Aorta (tissue), 5 donors: ENCODE results near the gene WBP1L. TPM values are rescaled to one million over a fixed set of nuclear protein-coding genes. Genes with fewer than 3 reads are reported as not detected.
"Not testable (repeated sequence)": the region's sequence is repeated elsewhere in the genome, so short reads cannot be mapped to it uniquely, and the experiment has no call there.

ENCODE experiments used
- ATAC-seq: fragments of 200-7000 bp; cut with Tn5 transposase; one replicate; pipeline ENCODE4 v1.9.1; 2022; ENCODE audit warnings: moderate library complexity; ENCODE audit not compliant: low FRiP score
- DNase-seq, 2 donors: peaks; one replicate each; pipeline ENCODE4 v3.0.0-alpha.2; 2020
- H3K27ac ChIP-seq, 2 donors: one replicate each; pipeline ENCODE4 v1.5.1; 2013; ENCODE audit warnings: low read length in 2 of 2, mild to moderate bottlenecking in 2 of 2, moderate library complexity in 2 of 2, control low read depth in 1 of 2, inconsistent platforms in 1 of 2, low read depth in 1 of 2
- H3K27me3 ChIP-seq, 2 donors: one replicate each; pipeline ENCODE4 v1.6.1; 2013; ENCODE audit warnings: control low read depth in 1 of 2, low read length in 1 of 2, mild to moderate bottlenecking in 1 of 2, moderate library complexity in 1 of 2; ENCODE audit not compliant: insufficient read depth in 2 of 2, control insufficient read depth in 1 of 2
- H3K36me3 ChIP-seq, 2 donors: one replicate each; pipeline ENCODE4 v1.6.1; 2013; ENCODE audit warnings: control low read depth in 1 of 2, low read length in 1 of 2, mild to moderate bottlenecking in 1 of 2; ENCODE audit not compliant: insufficient read depth in 2 of 2, control insufficient read depth in 1 of 2
- H3K4me1 ChIP-seq, 2 donors: one replicate each; pipeline ENCODE4 v1.6.1; 2013; ENCODE audit warnings: low read length in 2 of 2, control low read depth in 1 of 2, mild to moderate bottlenecking in 1 of 2, moderate library complexity in 1 of 2; ENCODE audit not compliant: insufficient read depth in 2 of 2, control insufficient read depth in 1 of 2
- H3K4me3 ChIP-seq, 2 donors: one replicate each; pipeline ENCODE4 v1.5.1; 2013; ENCODE audit warnings: low read length in 2 of 2, control low read depth in 1 of 2, mild to moderate bottlenecking in 1 of 2
- H3K9me3 ChIP-seq: one replicate; pipeline ENCODE4 v1.6.1; 2013; ENCODE audit warnings: mild to moderate bottlenecking, low read length; ENCODE audit not compliant: control insufficient read depth
- WGBS, 2 donors: extraction: QIAGEN DNeasy Blood & Tissue Kit; methylation state at CpG; one replicate each; pipeline ENCODE4 v1.1.7; 2013; 5-methylcytosine and 5-hydroxymethylcytosine counted together
- intact Hi-C, 2 donors: fragments of 100-400 bp; cut with DNase I; formaldehyde crosslinking; loops; one replicate each; pipeline versions ENCODE4 v1.14.2 to v1.15.0; 2022
- polyA plus RNA-seq, 2 donors: library from polyadenylated mRNA; stranded (reverse); fragments of 200-250 nt; gene quantifications; one replicate each; pipeline ENCODE4 v1.2.3, GENCODE V29; 2013
- total RNA-seq, 2 donors: library from RNA; stranded (reverse); fragmentation: NEBNext Ultra II Directional; extraction: Animal tissue kit (Norgen Biotek cat#: 25700); gene quantifications; one replicate each; pipeline ENCODE4 v1.2.1, GENCODE V29; 2021
- donor health status: healthy with polysubstance abuse.
- donor health status: Bipolar disorder and iron deficiency.
- donor health status: DM: no; HTN: no; CAD: no.
- donor health status: DM: no; HTN: no; CAD: no.
- donor health status: DM: yes; HTN: yes; CAD: no.

Gene WBP1L
- total and polyA plus RNA-seq, 4 donors, result 22.4 to 84.7 (median 61.4) TPM

DNA sequence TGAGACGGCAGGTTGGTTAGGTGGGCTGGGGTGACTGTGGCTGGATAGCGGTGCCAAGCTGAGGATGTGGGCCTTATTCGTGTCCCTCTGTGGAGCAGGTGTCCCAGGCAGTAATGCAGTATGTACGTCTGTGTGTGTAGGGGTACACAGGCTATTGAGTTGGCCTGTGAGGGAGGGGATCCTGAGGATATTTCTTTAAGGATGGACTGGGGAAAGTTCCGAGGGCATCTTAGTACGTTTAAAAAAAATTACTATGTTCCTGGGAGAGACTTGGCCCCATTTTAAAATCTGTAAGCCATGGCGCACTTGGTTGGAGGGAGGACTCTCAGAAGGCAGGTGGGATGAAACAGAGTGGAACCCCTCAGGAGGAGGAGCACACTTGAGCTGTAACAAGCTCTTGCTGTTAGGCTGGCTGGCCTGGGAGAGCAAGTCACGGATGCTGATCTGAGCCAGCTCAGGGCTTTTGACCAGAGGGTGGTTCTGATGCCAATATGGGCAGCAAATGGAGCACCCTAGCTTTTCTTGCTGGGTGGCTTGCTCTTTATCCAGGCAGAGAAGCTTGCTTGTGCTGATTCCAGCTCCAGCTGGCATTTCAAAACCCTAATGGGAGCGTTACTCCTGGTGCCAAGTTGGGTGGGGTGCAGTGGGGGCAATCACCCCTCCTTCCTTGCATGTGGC, 765 bp downstream of the WBP1L start:
- no peaks in the 10 kb centered on the region for H3K9me3 ChIP-seq
- WGBS, 2 donors, result 0 to 2% methylated on average over 9 of the region's 9 CpGs
- peaks cover 0 to 3% of the 10 kb centered on the region in 2 donors for H3K4me1 ChIP-seq
- ATAC-seq (peak; percentile 21), DNase-seq (no peak)
- H3K27ac ChIP-seq, result peak overlapping the region; percentile 37 to 96
- no peaks in the 10 kb centered on the region for H3K27me3 ChIP-seq
- H3K36me3 ChIP-seq, result no peaks in the 10 kb centered on the region
- intact Hi-C loops, result loop anchor here (5.0 kb wide), 1 partner anchor 33 kb away; no protein-coding TSS in a partner anchor
- peak overlapping the region; percentile 57 to 79 for H3K4me3 ChIP-seq

DNA sequence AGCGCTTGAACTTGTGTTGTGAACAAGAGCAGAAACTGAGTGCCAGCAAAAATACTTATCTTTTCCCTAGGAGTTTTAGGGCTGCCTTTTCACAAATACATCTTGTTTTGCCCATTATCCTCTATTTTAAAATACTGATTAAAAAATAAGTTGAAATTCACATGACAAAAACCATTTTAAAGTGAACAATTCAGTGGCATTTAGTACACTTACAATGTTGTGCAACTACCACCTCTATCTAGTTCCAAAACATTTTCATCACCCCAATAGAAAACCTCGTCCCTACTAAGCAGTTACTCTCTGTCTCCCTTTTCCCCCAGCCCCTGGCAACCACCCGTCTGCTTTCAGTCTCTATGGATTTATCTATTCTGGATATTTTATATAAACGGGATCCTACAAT, 1.4 kb downstream of the WBP1L start:
- Histone ChIP-seq H3K9me3 (no peaks in the 10 kb centered on the region), H3K4me1 (peaks cover 0 to 3% of the 10 kb centered on the region in 2 donors), H3K27ac (peak overlapping the region in 1 of 2 donors; percentile 37), H3K36me3 (no peaks in the 10 kb centered on the region), H3K4me3 (peak overlapping the region; percentile 57 to 79), H3K27me3 (no peaks in the 10 kb centered on the region)
- 6% methylated on average over 4 of the region's 4 CpGs for WGBS, 2 donors
- no peak for DNase-seq
- no peak for ATAC-seq
- intact Hi-C loops, result no loop called here

DNA sequence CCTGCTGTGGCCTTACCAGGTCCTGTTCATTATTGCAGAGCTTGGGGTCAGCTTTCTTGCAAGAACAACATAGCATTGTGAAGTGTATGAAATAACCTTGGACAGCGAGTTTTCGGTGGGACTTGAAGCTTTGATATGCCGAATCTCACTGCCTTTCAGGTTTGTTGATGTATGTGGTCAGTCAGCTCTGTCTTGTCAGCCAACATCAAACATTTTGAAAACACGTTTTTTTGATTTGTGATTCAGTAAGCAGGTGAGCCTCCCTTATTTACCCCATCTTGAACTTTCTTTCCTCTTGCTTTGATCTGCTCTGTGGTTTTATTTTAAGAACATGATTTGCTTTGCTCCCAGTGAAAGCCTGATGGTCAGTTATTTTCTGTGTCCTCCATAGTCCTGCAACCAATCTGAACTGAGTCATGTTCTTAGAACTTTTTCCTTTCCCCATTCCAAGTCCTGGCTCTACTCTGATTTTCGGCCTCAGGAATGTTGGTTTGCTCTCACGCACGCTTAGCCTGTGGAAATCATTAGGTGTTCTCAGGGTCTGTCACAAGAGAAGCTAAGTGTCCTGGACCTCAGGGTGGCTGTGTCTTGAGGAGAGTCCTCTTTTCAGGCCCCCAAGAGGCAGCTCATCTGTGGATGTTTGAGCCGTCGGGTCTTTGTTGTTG, 8.7 kb downstream of the WBP1L start:
- H3K9me3 ChIP-seq, result no peaks in the 10 kb centered on the region
- peak; percentile 81 for ATAC-seq
- H3K27me3 ChIP-seq, result no peaks in the 10 kb centered on the region
- peaks cover 6 to 8% of the 10 kb centered on the region in 2 donors for H3K4me1 ChIP-seq
- peak overlapping the region; percentile 92 to 98 for H3K27ac ChIP-seq
- H3K36me3 ChIP-seq, result no peaks in the 10 kb centered on the region
- no peak overlapping the region for H3K4me3 ChIP-seq
- peak in 1 of 2 donors; percentile 66 for DNase-seq
- intact Hi-C loops, result loop anchor here in 1 of 2 donors (5.0 kb wide), 1 partner anchor 65 kb away; no protein-coding TSS in a partner anchor
- WGBS, 2 donors, result 22% methylated on average over 9 of the region's 9 CpGs

DNA sequence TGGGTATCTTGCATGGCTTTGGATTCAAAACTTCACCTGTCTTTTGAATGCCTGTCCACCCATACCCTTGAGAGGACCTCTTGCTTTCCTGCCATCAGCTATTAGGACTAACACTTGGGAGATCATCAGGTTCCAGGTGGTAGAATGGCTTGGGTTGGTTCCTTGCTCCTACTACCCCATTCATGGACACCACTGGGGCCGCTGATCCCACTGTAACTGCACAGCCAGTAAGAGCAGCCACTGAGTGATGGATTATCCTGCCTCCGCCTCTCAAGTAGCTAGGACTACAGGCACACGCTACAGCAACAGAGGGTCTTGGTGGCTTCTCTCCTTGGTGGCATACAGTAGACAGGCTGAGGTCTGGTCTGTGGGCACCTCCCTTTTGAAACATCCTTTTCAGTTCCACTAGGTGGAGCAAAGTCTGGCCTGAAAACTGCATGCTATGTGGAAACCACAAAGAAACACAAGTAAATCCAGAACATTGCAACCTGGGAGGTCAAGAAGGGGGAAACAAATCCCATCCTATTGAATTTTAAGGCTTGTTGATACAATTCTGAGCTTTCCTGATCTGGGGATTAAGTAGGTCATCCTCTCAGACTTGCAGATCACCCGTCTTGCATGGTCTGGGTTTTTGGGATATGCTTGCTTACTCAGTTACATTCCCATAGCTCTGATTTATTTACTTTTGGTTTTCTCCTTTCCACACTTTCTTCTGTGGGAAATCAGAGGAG, 9.4 kb downstream of the WBP1L start:
- no peak for DNase-seq

DNA sequence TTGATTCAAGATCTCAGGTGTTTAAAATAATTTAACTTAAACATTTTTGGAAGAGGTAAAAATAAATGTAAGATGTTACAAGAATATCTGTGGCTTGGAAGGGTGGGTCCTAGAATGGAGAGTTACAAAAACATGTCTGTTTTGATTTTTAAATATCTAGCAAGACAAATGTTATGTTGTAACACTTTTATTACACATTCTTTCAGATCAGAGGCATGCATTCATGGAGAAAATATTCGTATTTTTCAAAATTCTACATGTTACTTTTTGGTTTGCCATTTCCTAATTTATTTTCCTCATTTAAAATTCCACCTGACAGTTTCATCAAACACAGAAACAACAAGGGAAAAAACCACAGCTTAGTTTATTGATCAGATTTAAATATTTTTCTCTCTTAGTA, 10.0 kb downstream of the WBP1L start:
- no peak overlapping the region for H3K4me3 ChIP-seq
- H3K27me3 ChIP-seq, result no peaks in the 10 kb centered on the region
- WGBS, 2 donors, result 11 to 16% methylated on average over 1 of the region's 1 CpG
- no peaks in the 10 kb centered on the region for H3K9me3 ChIP-seq
- peak overlapping the region; percentile 92 to 98 for H3K27ac ChIP-seq
- ATAC-seq, result no peak
- H3K4me1 ChIP-seq, result peaks cover 8 to 10% of the 10 kb centered on the region in 2 donors
- intact Hi-C loops, result loop anchor here in 1 of 2 donors (5.0 kb wide), 1 partner anchor 64 kb away; no protein-coding TSS in a partner anchor
- no peaks in the 10 kb centered on the region for H3K36me3 ChIP-seq
- no peak for DNase-seq

More for the DNA sequence above, 9.4 kb downstream of the WBP1L start:
- Histone ChIP-seq H3K4me1 (peaks cover 6 to 8% of the 10 kb centered on the region in 2 donors), H3K4me3 (no peak overlapping the region), H3K36me3 (no peaks in the 10 kb centered on the region), H3K27me3 (no peaks in the 10 kb centered on the region), H3K9me3 (no peaks in the 10 kb centered on the region), H3K27ac (peak overlapping the region; percentile 92 to 98)
- peak; percentile 90 for ATAC-seq
- WGBS, 2 donors, result 59 to 61% methylated on average over 4 of the region's 4 CpGs
- intact Hi-C loops, result loop anchor here in 1 of 2 donors (5.0 kb wide), 1 partner anchor 64 kb away; no protein-coding TSS in a partner anchor

DNA sequence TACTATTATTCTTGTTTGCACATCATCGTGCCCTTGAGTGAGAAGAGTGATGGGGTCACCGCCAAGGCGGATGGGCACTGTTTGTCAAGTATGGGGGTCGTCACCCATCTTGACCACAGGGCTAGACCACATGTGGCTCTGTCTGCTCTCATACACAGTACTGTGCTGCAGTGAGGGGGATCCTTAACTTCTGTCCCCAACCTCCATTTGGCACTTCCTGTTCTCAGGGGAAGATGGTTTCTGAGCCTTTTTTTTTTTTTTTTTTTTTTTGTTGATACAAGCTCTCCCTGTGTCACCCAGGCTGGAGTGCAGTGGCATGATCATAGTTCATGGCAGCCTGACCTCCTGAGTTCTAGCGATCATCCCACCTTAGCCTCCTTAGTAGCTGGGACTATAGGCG, 13.6 kb downstream of the WBP1L start:
- H3K4me1 ChIP-seq, result peaks cover 4 to 5% of the 10 kb centered on the region in 2 donors
- intact Hi-C loops, result no loop called here
- no peaks in the 10 kb centered on the region for H3K27me3 ChIP-seq
- H3K36me3 ChIP-seq, result no peaks in the 10 kb centered on the region
- H3K4me3 ChIP-seq, result no peak overlapping the region
- DNase-seq (no peak), ATAC-seq (no peak)
- WGBS, 2 donors, result 93 to 96% methylated on average over 6 of the region's 6 CpGs
- no peaks in the 10 kb centered on the region for H3K9me3 ChIP-seq
- H3K27ac ChIP-seq, result no peak overlapping the region

DNA sequence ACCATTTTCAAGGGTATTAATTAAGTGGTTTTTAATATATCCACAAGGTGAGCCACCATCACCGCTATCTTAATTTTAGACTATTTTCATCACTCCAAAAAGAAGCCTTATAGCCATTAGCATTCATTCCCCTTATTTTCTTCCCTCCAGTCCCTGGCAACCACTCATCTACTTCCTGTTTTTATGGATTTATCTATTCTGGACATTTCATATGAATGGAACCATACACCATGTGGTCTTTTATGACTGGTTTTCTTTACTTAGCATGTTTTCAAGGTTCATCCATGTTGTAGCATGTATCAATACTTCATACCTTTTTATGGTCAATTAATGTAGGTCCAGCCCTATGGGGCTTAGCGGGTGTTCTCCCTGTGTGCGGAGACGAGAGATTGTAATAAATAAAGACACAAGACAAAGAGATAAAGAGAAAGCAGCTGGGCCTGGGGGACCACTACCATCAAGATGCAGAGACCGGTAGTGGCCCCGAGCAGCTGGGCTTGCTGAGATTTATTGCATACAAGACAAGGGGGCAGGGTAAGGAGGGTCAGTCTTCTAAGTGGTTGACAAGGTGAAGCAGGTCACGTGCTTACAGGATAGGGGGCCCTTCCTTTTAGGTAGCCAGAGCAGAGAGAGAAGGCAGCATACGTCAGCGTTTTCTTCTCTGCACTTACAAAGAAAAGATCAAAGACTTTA, 14.6 kb downstream of the WBP1L start:
- 70 to 71% methylated on average over 9 of the region's 9 CpGs for WGBS, 2 donors
- DNase-seq (no peak), ATAC-seq (no peak)

DNA sequence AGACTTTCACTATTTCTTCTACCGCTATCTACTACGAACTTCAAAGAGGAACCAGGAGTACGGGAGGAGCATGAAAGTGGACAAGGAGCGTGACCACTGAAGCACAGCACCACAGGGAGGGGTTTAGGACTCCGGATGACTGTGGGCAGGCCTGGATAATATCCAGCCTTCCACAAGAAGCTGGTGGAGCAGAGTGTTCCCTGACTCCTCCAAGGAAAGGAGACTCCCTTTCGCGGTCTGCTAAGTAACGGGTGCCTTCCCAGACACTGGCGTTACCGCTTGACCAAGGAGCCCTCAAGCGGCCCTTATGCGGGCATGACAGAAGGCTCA, 15.2 kb downstream of the WBP1L start:
- 40 to 46% methylated on average over 6 to 7 of the region's 12 CpGs for WGBS, 2 donors
- not testable (repeated sequence) for H3K36me3 ChIP-seq, H3K4me1 ChIP-seq, H3K27ac ChIP-seq, H3K4me3 ChIP-seq, H3K9me3 ChIP-seq, ATAC-seq, H3K27me3 ChIP-seq
- intact Hi-C loops, result loop anchor here in 1 of 2 donors (2.0 kb wide), 1 partner anchor 16 kb away; no protein-coding TSS in a partner anchor
- peak in 1 of 2 donors; percentile 67 for DNase-seq

More for the DNA sequence above, 14.6 kb downstream of the WBP1L start:
- H3K27me3 ChIP-seq, result no peaks in the 10 kb centered on the region
- no peak overlapping the region for H3K4me3 ChIP-seq
- H3K27ac ChIP-seq, result no peak overlapping the region
- no peaks in the 10 kb centered on the region for H3K36me3 ChIP-seq
- no peaks in the 10 kb centered on the region for H3K9me3 ChIP-seq
- H3K4me1 ChIP-seq, result peaks cover 1 to 4% of the 10 kb centered on the region in 2 donors
- intact Hi-C loops, result loop anchor here in 1 of 2 donors (2.0 kb wide), 1 partner anchor 16 kb away; no protein-coding TSS in a partner anchor
